GM21390 (cell line): ENCODE data around the gene SLC28A3.

Source experiments
- ATAC-seq: cut with Tn5 transposase; IDR thresholded peaks from one replicate; pipeline ENCODE4 v1.9.1; 2021; ENCODE audit not compliant: unreplicated experiment

SLC28A3 gene

GRCh38 chr9:84339962-84340361 is 596 bp downstream of the SLC28A3 start:
- ATAC-seq, result no peak

- no peak for ATAC-seq
Observed at GRCh38 chr9:84339503-84339902, 1.1 kb downstream of the SLC28A3 start.

- no peak for ATAC-seq
Observed at GRCh38 chr9:84338792-84339191, 1.8 kb downstream of the SLC28A3 start.

GRCh38 chr9:84337252-84337651 is 3.3 kb downstream of the SLC28A3 start:
- ATAC-seq, result no peak

- ATAC-seq, result no peak
Observed at GRCh38 chr9:84331119-84331809, 9.3 kb downstream of the SLC28A3 start.

GRCh38 chr9:84330246-84330645 is 10.3 kb downstream of the SLC28A3 start:
- no peak for ATAC-seq

- ATAC-seq, result no peak
Observed at GRCh38 chr9:84327184-84327583, 13.4 kb downstream of the SLC28A3 start.

- no peak for ATAC-seq
Observed at GRCh38 chr9:84325347-84325973, 15.1 kb downstream of the SLC28A3 start.

- no peak for ATAC-seq
Observed at GRCh38 chr9:84324811-84325210, 15.7 kb downstream of the SLC28A3 start.

GRCh38 chr9:84323858-84324257 is 16.7 kb downstream of the SLC28A3 start:
- no peak for ATAC-seq

- ATAC-seq, result no peak
Observed at GRCh38 chr9:84322828-84323227, 17.7 kb downstream of the SLC28A3 start.

- no peak for ATAC-seq
Observed at GRCh38 chr9:84320231-84320630, 20.3 kb downstream of the SLC28A3 start.

- ATAC-seq, result no peak
Observed at GRCh38 chr9:84319632-84320031, 20.9 kb downstream of the SLC28A3 start.

GRCh38 chr9:84318981-84319380 is 21.6 kb downstream of the SLC28A3 start:
- no peak for ATAC-seq

GRCh38 chr9:84317563-84317962 is 23.0 kb downstream of the SLC28A3 start:
- ATAC-seq, result no peak

- no peak for ATAC-seq
Observed at GRCh38 chr9:84315278-84315877, 25.2 kb downstream of the SLC28A3 start.

- ATAC-seq, result no peak
Observed at GRCh38 chr9:84314306-84314705, 26.3 kb downstream of the SLC28A3 start.

GRCh38 chr9:84310883-84311282 is 29.7 kb downstream of the SLC28A3 start:
- no peak for ATAC-seq

- ATAC-seq, result no peak
Observed at GRCh38 chr9:84305497-84306131, 34.9 kb downstream of the SLC28A3 start.

GRCh38 chr9:84304166-84304565 is 36.4 kb downstream of the SLC28A3 start:
- ATAC-seq, result no peak

GRCh38 chr9:84303061-84303460 is 37.5 kb downstream of the SLC28A3 start:
- no peak for ATAC-seq

GRCh38 chr9:84301851-84302250 is 38.7 kb downstream of the SLC28A3 start:
- ATAC-seq, result no peak
